LNCaP clone FGC (cell line): Measurements from ENCODE around the gene CCDC88A.
"Not testable (repeated sequence)": the region's sequence is repeated elsewhere in the genome, so short reads cannot be mapped to it uniquely, and the experiment has no call there.

Source experiments
- DNase-seq: peaks from one replicate; pipeline ENCODE4 v3.0.0-alpha.2; 2011; ENCODE audit warnings: low read depth
- H3K4me3 ChIP-seq: 2 replicates; pipeline ENCODE4 v1.5.1; 2011; ENCODE audit warnings: mild to moderate bottlenecking, low read depth, low read length, control low read depth
- CTCF ChIP-seq: IDR thresholded peaks from 2 replicates; pipeline ENCODE4 v1.5.1; 2012; ENCODE audit warnings: mild to moderate bottlenecking; ENCODE audit not compliant: control insufficient read depth, insufficient read depth; ENCODE audit errors: extremely low read depth

CCDC88A gene

DNA sequence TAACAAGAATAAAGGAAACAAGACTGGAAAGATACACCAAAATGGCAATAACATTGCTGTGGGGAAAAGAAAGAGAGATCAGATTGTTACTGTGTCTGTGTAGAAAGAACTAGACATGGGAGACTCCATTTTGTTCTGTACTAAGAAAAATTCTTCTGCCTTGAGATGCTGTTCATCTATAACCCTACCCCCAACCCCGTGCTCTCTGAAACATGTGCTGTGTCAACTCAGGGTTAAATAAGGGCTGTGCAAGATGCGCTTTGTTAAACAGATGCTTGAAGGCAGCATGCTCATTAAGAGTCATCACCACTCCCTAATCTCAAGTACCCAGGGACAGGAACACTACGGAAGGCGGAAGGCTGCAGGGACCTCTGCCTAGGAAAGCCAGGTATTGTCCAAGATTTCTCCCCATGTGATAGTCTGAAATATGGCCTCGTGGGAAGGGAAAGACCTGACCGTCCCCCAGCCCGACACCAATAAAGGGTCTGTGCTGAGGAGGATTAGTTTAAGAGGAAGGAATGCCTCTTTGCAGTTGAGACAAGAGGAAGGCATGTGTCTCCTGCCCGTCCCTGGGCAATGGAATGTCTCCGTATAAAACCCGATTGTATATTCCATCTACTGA lies 140.3 kb downstream of the CCDC88A start:
- H3K4me3 ChIP-seq, DNase-seq: not testable (repeated sequence)

DNA sequence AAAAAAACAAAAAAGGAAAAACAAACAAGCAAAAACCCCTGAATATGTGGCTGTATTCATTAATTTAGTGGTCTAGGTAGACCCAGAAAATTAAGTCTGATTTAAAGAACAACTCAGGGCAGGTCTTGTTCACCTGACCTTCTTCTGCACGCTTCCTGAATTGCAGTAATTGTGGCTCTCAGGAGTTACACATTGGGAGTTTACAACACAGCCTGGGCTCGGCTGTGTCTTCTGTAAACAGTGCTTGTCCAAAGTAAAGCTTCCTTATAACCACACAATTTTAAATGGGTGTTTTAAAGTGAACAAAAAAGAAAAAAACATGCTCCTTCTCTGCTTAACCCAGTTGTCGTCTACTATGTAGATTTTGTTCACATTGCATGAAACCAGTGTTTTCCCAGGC lies 142.3 kb downstream of the CCDC88A start:
- DNase-seq: no peak
- TF ChIP-seq CTCF: no peak
- no peak overlapping the region for H3K4me3 ChIP-seq

DNA sequence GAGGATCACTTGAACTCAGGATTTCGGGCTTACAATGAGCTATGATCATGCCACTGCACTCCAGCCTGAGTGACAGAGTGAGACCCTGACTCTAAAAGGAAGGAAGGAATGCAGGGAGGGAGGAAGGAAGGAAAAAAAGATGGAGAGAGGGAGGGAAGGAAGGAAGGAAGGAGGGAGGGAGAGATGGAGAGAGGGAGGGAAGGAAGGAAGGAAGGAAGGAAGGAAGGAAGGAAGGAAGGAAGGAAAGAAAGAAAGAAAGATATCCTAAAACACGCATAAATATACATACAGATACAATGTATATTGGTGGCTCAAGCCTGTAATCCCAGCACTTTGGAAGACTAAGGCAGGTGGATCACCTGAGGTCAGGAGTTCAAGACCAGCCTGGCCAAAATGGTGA lies 145.3 kb downstream of the CCDC88A start:
- DNase-seq, H3K4me3 ChIP-seq: not testable (repeated sequence)

DNA sequence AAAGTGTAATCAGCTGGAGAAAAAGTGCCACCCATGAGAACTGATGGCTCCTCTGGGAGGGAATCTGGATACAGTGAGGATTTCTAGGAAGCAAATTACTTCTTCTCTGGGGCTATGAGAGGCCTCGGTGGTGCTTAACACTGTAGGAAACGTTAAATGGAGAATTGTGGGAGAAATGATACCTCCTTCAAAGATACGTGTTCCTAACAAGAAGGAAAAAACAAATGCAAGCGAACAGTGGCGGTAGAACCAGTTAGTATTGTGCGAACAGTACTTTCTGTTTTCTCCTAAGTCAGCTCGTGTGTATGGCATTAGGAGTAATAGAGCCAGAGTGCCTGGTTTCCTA lies 150.0 kb downstream of the CCDC88A start:
- no peak for DNase-seq
- no peak for TF ChIP-seq CTCF
- peak overlapping the region; percentile 87 for H3K4me3 ChIP-seq

GRCh38 chr2:55268907-55269644 lies 150.6 kb downstream of the CCDC88A start, which contains the start of gene MTIF2:
Gene MTIF2 (minus strand): TSS chr2:55269231. CDS start chr2:55263858, 5,373 bp downstream.
- peak; percentile 75 for DNase-seq
- peak within 1 kb of the TSS; percentile 87 for H3K4me3 ChIP-seq
- 0 out of 2 replicates have a peak, but pooled peaks have one; percentile 10 for TF ChIP-seq CTCF

- H3K4me3 ChIP-seq: peak overlapping the region; percentile 87
- no peak for DNase-seq
- no peak for TF ChIP-seq CTCF
These were observed 151.3 kb downstream of the CCDC88A start for GRCh38 chr2:55268288-55268906.

DNA sequence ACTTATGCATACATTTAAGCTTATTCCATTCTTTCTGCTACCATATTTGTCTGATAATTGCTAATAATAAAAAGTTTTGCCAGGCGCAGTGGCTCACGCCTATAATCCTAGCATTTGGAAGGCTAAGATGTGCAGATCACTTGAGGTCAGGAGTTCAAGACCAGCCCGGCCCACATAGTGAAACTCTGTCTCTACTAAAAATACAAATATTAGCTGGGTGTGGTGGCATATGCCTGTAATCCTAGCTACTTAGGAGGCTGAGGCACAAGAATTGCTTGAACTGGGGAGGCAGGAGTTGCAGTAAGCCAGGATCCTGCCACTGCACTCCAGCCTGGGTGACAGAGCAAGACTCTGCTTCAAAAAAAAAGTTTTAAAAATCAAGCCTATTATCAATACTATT lies 160.1 kb downstream of the CCDC88A start:
- not testable (repeated sequence) for DNase-seq, H3K4me3 ChIP-seq

DNA sequence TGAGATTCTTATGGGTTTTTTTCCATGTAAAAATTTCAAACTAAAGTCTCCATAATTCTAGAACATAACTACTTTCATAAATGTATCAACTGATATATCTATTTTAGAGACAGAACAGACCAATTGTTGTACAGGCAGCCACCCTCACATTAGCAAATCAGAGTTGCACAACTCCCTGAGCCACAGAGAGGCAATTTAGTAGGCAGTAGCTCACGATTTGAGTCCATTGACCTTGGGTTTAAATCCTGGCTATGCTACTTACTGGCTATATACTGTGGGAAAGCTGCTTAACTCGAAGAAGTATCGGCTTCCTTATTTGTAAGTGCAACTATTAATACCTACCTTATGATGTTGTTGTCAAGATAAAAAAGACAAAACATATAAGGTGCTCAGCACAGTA lies 166.8 kb downstream of the CCDC88A start:
- TF ChIP-seq CTCF: no peak
- DNase-seq: no peak
- H3K4me3 ChIP-seq: no peak overlapping the region
